KMS-11 (cell line): ENCODE results near the gene MAPK1IP1L.

Experiments used
- H2AFZ ChIP-seq: fragments of 200-600 bp; sonication (generic); 2 replicates; pipeline ENCODE4 v1.6.1; 2016; ENCODE audit warnings: antibody characterized with exemption, mixed run types, low read depth
- H3K27ac ChIP-seq: fragments of 200-600 bp; sonication (generic); 2 replicates; pipeline ENCODE4 v1.6.1; 2016; ENCODE audit warnings: mild to moderate bottlenecking, mixed run types
- H3K27me3 ChIP-seq: fragments of 200-600 bp; sonication (generic); 2 replicates; pipeline ENCODE4 v1.6.1; 2017; ENCODE audit warnings: mild to moderate bottlenecking, low read depth, mixed run types, moderate library complexity; ENCODE audit not compliant: insufficient read depth
- H3K36me3 ChIP-seq: fragments of 200-600 bp; sonication (generic); 2 replicates; pipeline ENCODE4 v1.6.1; 2017; ENCODE audit warnings: mild to moderate bottlenecking, mixed run types; ENCODE audit not compliant: insufficient read depth
- H3K4me1 ChIP-seq: fragments of 200-600 bp; sonication (generic); 2 replicates; pipeline ENCODE4 v1.6.1; 2016; ENCODE audit warnings: mild to moderate bottlenecking, low read depth, mixed run types; ENCODE audit not compliant: poor library complexity, severe bottlenecking
- H3K4me2 ChIP-seq: fragments of 200-600 bp; sonication (generic); 2 replicates; pipeline ENCODE4 v1.7.0; 2016; ENCODE audit warnings: mild to moderate bottlenecking, mixed run types
- H3K4me3 ChIP-seq: fragments of 200-600 bp; sonication (generic); IDR thresholded peaks from 2 replicates; pipeline ENCODE4 v1.6.1; 2017; ENCODE audit warnings: low read depth, low read length, mixed read lengths; ENCODE audit not compliant: insufficient read depth
- H3K79me2 ChIP-seq: fragments of 200-600 bp; sonication (generic); 2 replicates; pipeline ENCODE4 v1.6.1; 2016; ENCODE audit warnings: low read depth, mixed run types; ENCODE audit not compliant: insufficient read depth
- H3K9ac ChIP-seq: fragments of 200-600 bp; sonication (generic); 2 replicates; pipeline ENCODE4 v1.6.1; 2016; ENCODE audit warnings: mild to moderate bottlenecking, mixed run types
- H4K20me1 ChIP-seq: fragments of 200-600 bp; sonication (generic); 2 replicates; pipeline ENCODE4 v1.6.1; 2016; ENCODE audit warnings: mild to moderate bottlenecking, mixed run types; ENCODE audit not compliant: insufficient read depth
- CTCF ChIP-seq: fragments of 200-600 bp; sonication (generic); conservative IDR thresholded peaks from 2 replicates; pipeline ENCODE4 v1.6.1; 2017; ENCODE audit warnings: low read depth, mild to moderate bottlenecking, antibody characterized with exemption, low read length, moderate library complexity, mixed read lengths

Gene MAPK1IP1L

GRCh38 chr14:55111122-55111708 lies 59.8 kb downstream of the MAPK1IP1L start:
- Histone ChIP-seq H3K4me1 (no peaks in the 10 kb centered on the region), H3K4me3 (no peak overlapping the region), H3K36me3 (no peaks in the 10 kb centered on the region), H3K4me2 (no peak overlapping the region), H3K27me3 (no peaks in the 10 kb centered on the region), H3K79me2 (no peaks in the 10 kb centered on the region), H2AFZ (no peak overlapping the region), H4K20me1 (no peaks in the 10 kb centered on the region), H3K27ac (no peak overlapping the region), H3K9ac (no peak overlapping the region)
- no peak for TF ChIP-seq CTCF

GRCh38 chr14:55114720-55115119 lies 63.3 kb downstream of the MAPK1IP1L start:
- Histone ChIP-seq H2AFZ (no peak overlapping the region), H3K27me3 (no peaks in the 10 kb centered on the region), H3K9ac (no peak overlapping the region), H3K4me3 (no peak overlapping the region), H3K36me3 (no peaks in the 10 kb centered on the region), H3K4me2 (no peak overlapping the region), H3K4me1 (no peaks in the 10 kb centered on the region), H3K79me2 (no peaks in the 10 kb centered on the region), H3K27ac (no peak overlapping the region), H4K20me1 (no peaks in the 10 kb centered on the region)
- TF ChIP-seq CTCF: no peak

- no peak for TF ChIP-seq CTCF
- no peak overlapping the region for H3K27ac ChIP-seq
- no peak overlapping the region for H3K4me2 ChIP-seq
- no peak overlapping the region for H3K9ac ChIP-seq
- no peak overlapping the region for H3K4me3 ChIP-seq
- no peaks in the 10 kb centered on the region for H3K27me3 ChIP-seq
- no peaks in the 10 kb centered on the region for H3K79me2 ChIP-seq
- H4K20me1 ChIP-seq: no peaks in the 10 kb centered on the region
- no peaks in the 10 kb centered on the region for H3K36me3 ChIP-seq
- H2AFZ ChIP-seq: no peak overlapping the region
- H3K4me1 ChIP-seq: no peaks in the 10 kb centered on the region
Measured at GRCh38 chr14:55115460-55115859, 64.0 kb downstream of the MAPK1IP1L start.

- Histone ChIP-seq H3K4me3 (no peak overlapping the region), H3K9ac (no peak overlapping the region), H3K36me3 (no peaks in the 10 kb centered on the region), H3K79me2 (no peaks in the 10 kb centered on the region), H3K4me1 (no peaks in the 10 kb centered on the region), H4K20me1 (no peaks in the 10 kb centered on the region), H3K27ac (no peak overlapping the region), H3K27me3 (no peaks in the 10 kb centered on the region), H3K4me2 (no peak overlapping the region), H2AFZ (no peak overlapping the region)
- TF ChIP-seq CTCF: no peak
Measured at GRCh38 chr14:55115861-55116245, 64.4 kb downstream of the MAPK1IP1L start.
